Neutrophil (primary cell): ENCODE data around the gene FICD.

ENCODE experiments used
- H3K27ac ChIP-seq: fragments of 200-600 bp; sonication (generic); 2 replicates; pipeline ENCODE4 v1.5.1; 2016; ENCODE audit warnings: mild to moderate bottlenecking, moderate library complexity
- H3K27me3 ChIP-seq: fragments of 200-600 bp; sonication (generic); 2 replicates; pipeline ENCODE4 v1.6.0; 2016; ENCODE audit warnings: mild to moderate bottlenecking
- H3K36me3 ChIP-seq: fragments of 200-600 bp; sonication (generic); 2 replicates; pipeline ENCODE4 v1.5.1; 2017
- H3K4me1 ChIP-seq, 2 experiments: fragments of 200-600 bp in 1 of 2; sonication (generic) in 1 of 2; 1 replicate in 1 of 2; 2 replicates in 1 of 2; pipeline versions ENCODE4 v1.5.1 to v1.6.1; 2013 to 2016; ENCODE audit warnings: low read depth in 1 of 2, low read length in 1 of 2, mild to moderate bottlenecking in 1 of 2, moderate library complexity in 1 of 2; ENCODE audit not compliant: control insufficient read depth in 1 of 2, insufficient read depth in 1 of 2
- H3K4me3 ChIP-seq, 2 experiments: fragments of 200-600 bp in 1 of 2; sonication (generic) in 1 of 2; 1 replicate in 1 of 2; 2 replicates in 1 of 2; pipeline ENCODE4 v1.5.1; 2013 to 2016; ENCODE audit warnings: low read depth in 1 of 2, low read length in 1 of 2, mild to moderate bottlenecking in 1 of 2, moderate library complexity in 1 of 2
- H3K9me3 ChIP-seq: fragments of 200-600 bp; sonication (generic); 2 replicates; pipeline ENCODE4 v1.5.1; 2016
- TF ChIP-seq, protein P1 (sequence below): fragments of 200-600 bp; sonication (generic); IDR thresholded peaks from 2 replicates; pipeline ENCODE4 v1.5.1; 2016; ENCODE audit warnings: antibody characterized with exemption

The FICD gene

GRCh38 chr12:108507971-108508642, 7.0 kb upstream of the FICD start:
- H3K4me1 ChIP-seq = peaks cover 4 to 7% of the 10 kb centered on the region in 2 experiments
- H3K27me3 ChIP-seq = peaks cover 20% of the 10 kb centered on the region
- H3K9me3 ChIP-seq = peaks cover 2% of the 10 kb centered on the region
- H3K27ac ChIP-seq = no peak overlapping the region
- no peak overlapping the region for H3K4me3 ChIP-seq
- H3K36me3 ChIP-seq = no peaks in the 10 kb centered on the region
- TF ChIP-seq, protein P1, sequence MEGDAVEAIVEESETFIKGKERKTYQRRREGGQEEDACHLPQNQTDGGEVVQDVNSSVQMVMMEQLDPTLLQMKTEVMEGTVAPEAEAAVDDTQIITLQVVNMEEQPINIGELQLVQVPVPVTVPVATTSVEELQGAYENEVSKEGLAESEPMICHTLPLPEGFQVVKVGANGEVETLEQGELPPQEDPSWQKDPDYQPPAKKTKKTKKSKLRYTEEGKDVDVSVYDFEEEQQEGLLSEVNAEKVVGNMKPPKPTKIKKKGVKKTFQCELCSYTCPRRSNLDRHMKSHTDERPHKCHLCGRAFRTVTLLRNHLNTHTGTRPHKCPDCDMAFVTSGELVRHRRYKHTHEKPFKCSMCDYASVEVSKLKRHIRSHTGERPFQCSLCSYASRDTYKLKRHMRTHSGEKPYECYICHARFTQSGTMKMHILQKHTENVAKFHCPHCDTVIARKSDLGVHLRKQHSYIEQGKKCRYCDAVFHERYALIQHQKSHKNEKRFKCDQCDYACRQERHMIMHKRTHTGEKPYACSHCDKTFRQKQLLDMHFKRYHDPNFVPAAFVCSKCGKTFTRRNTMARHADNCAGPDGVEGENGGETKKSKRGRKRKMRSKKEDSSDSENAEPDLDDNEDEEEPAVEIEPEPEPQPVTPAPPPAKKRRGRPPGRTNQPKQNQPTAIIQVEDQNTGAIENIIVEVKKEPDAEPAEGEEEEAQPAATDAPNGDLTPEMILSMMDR = no peak

GRCh38 chr12:108509806-108510205, 5.3 kb upstream of the FICD start:
- peaks cover 20% of the 10 kb centered on the region for H3K27me3 ChIP-seq
- no peak overlapping the region for H3K27ac ChIP-seq
- H3K36me3 ChIP-seq = no peaks in the 10 kb centered on the region
- TF ChIP-seq, protein P1 = no peak
- H3K9me3 ChIP-seq = no peaks in the 10 kb centered on the region
- no peak overlapping the region for H3K4me3 ChIP-seq
- H3K4me1 ChIP-seq = peaks cover 9 to 11% of the 10 kb centered on the region in 2 experiments

- Histone ChIP-seq H3K36me3 (no peaks in the 10 kb centered on the region), H3K27me3 (peaks cover 20% of the 10 kb centered on the region), H3K27ac (no peak overlapping the region), H3K9me3 (no peaks in the 10 kb centered on the region), H3K4me3 (no peak overlapping the region), H3K4me1 (peaks cover 15 to 16% of the 10 kb centered on the region in 2 experiments)
- TF ChIP-seq, protein P1 = no peak
These were observed 4.2 kb upstream of the FICD start for GRCh38 chr12:108510836-108511235.

- H3K9me3 ChIP-seq = no peaks in the 10 kb centered on the region
- H3K4me3 ChIP-seq = peak overlapping the region in 1 of 2 experiments; percentile 35
- no peak overlapping the region for H3K27ac ChIP-seq
- peaks cover 20% of the 10 kb centered on the region for H3K27me3 ChIP-seq
- TF ChIP-seq, protein P1 = peak; percentile 90
- H3K36me3 ChIP-seq = peaks cover 2% of the 10 kb centered on the region
- H3K4me1 ChIP-seq = peaks cover 20 to 21% of the 10 kb centered on the region in 2 experiments
These were observed 3.2 kb upstream of the FICD start for GRCh38 chr12:108511633-108512540.

GRCh38 chr12:108514468-108514972, 557 bp upstream of the FICD start:
- TF ChIP-seq, protein P1 = no peak
- Histone ChIP-seq H3K27me3 (peaks cover 1% of the 10 kb centered on the region), H3K4me3 (peak overlapping the region; percentile 91 to 93), H3K4me1 (peaks cover 20 to 21% of the 10 kb centered on the region in 2 experiments), H3K9me3 (no peaks in the 10 kb centered on the region), H3K36me3 (peaks cover 27% of the 10 kb centered on the region), H3K27ac (no peak overlapping the region)
